GM18508 (cell line): Measurements from ENCODE around the gene FEN1.

Experiments
- ATAC-seq: cut with Tn5 transposase; IDR thresholded peaks from one replicate; pipeline ENCODE4 v1.9.1; 2021; ENCODE audit warnings: moderate number of reproducible peaks; ENCODE audit not compliant: insufficient read depth, unreplicated experiment

FEN1 gene

GRCh38 chr11:61774411-61774810, 18.3 kb upstream of the FEN1 start:
- ATAC-seq = no peak

GRCh38 chr11:61775106-61775505, 17.6 kb upstream of the FEN1 start:
- no peak for ATAC-seq

- ATAC-seq = no peak
Observed at GRCh38 chr11:61775606-61776554, 16.8 kb upstream of the FEN1 start.

GRCh38 chr11:61776561-61777075, 16.1 kb upstream of the FEN1 start:
- ATAC-seq = no peak

- no peak for ATAC-seq
Observed at GRCh38 chr11:61777234-61778090, 15.2 kb upstream of the FEN1 start.

- no peak for ATAC-seq
Observed at GRCh38 chr11:61778357-61778886, 14.3 kb upstream of the FEN1 start.

GRCh38 chr11:61778920-61779650, 13.6 kb upstream of the FEN1 start:
- ATAC-seq = no peak

GRCh38 chr11:61779666-61780525, 12.8 kb upstream of the FEN1 start:
- no peak for ATAC-seq

GRCh38 chr11:61780581-61781162, 12.0 kb upstream of the FEN1 start:
- ATAC-seq = no peak

GRCh38 chr11:61781585-61781984, 11.1 kb upstream of the FEN1 start:
- ATAC-seq = no peak

GRCh38 chr11:61782299-61782698, 10.4 kb upstream of the FEN1 start:
- no peak for ATAC-seq

GRCh38 chr11:61782841-61783240, 9.9 kb upstream of the FEN1 start:
- no peak for ATAC-seq

- no peak for ATAC-seq
Observed at GRCh38 chr11:61783717-61784505, 8.8 kb upstream of the FEN1 start.

- ATAC-seq = no peak
Observed at GRCh38 chr11:61784506-61784805, 8.3 kb upstream of the FEN1 start.

GRCh38 chr11:61785837-61786402, 6.8 kb upstream of the FEN1 start:
- no peak for ATAC-seq

GRCh38 chr11:61787928-61788491, 4.7 kb upstream of the FEN1 start:
- ATAC-seq = no peak

GRCh38 chr11:61791737-61792309, 888 bp upstream of the FEN1 start:
- ATAC-seq = no peak
